ENCODE measurements around the gene MAML2.

Gene MAML2

DNA sequence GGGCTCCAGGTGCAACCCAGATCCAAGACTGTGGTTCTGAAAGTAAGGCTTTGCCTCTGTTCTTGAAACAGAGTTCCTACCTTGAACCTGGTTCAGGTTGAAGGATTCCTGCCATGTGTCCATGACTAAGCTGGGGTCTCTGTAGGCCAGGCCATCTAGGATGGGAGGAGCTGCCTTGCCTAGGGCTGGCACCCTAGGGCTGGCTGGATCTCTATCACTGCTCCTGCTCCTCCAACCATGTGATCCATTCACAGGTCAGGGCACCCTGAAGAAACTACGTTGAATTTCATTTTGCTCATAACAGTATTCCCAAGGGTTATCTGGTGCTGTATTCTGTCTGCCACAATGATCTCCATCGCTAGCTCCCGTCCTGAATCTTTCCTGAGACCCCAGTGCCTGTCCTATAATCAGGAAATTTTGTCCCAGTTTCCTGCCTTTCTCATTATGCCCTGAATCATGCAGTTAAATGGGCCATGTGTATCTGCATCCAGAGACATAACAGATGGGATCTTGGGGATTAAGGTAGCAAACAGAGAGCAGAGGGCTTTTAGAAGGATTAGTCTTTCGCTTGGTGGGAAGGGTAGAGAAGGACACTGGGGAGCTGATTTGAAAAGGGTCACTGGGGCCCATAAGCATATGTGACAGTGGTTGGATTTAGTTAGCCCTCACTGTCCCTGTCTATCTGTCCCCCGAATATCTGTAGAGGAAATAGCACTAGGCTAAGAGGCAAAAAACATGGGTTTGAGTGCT lies 320.9 kb downstream of the MAML2 start:
- TF ChIP-seq POLR2AphosphoS5 (IDR thresholded peaks at IDR 0.05; ENCODE audit: low read depth) (no peak), GABPA (IDR thresholded peaks at IDR 0.05; ENCODE audit: low read depth) (no peak), REST (IDR thresholded peaks at IDR 0.05; ENCODE audit: insufficient replicate concordance, low read depth) (no peak), SPI1 (IDR thresholded peaks at IDR 0.05; ENCODE audit: borderline replicate concordance, low read depth) (no peak), CTCF (IDR thresholded peaks at IDR 0.05; ENCODE audit: insufficient read depth, low read length) (no peak)
- no peaks in the 10 kb centered on the region for H3K27me3 ChIP-seq (ENCODE audit: insufficient read depth, poor library complexity, severe bottlenecking)
- H3K27ac ChIP-seq (replicated peaks), result no peak overlapping the region
- DNase-seq (ENCODE audit: low read depth in 1 of 2, low spot score in 1 of 2), result no peak
- no peak overlapping the region for H3K4me3 ChIP-seq (replicated peaks; ENCODE audit: insufficient read depth, low read length)

- no peak overlapping the region for H3K27ac ChIP-seq (replicated peaks)
- TF ChIP-seq CTCF (IDR thresholded peaks at IDR 0.05; ENCODE audit: insufficient read depth, low read length) (no peak), POLR2AphosphoS5 (IDR thresholded peaks at IDR 0.05; ENCODE audit: low read depth) (no peak), GABPA (IDR thresholded peaks at IDR 0.05; ENCODE audit: low read depth) (no peak), SPI1 (IDR thresholded peaks at IDR 0.05; ENCODE audit: borderline replicate concordance, low read depth) (no peak), REST (IDR thresholded peaks at IDR 0.05; ENCODE audit: insufficient replicate concordance, low read depth) (no peak)
- DNase-seq (ENCODE audit: low read depth in 1 of 2, low spot score in 1 of 2), result no peak
- no peak overlapping the region for H3K4me3 ChIP-seq (replicated peaks; ENCODE audit: insufficient read depth, low read length)
- peaks cover 2% of the 10 kb centered on the region for H3K27me3 ChIP-seq (ENCODE audit: insufficient read depth, poor library complexity, severe bottlenecking)
Observed at GRCh38 chr11:96019810-96020747, 322.9 kb downstream of the MAML2 start.

- H3K27me3 ChIP-seq (ENCODE audit: insufficient read depth, poor library complexity, severe bottlenecking), result peaks cover 3% of the 10 kb centered on the region
Observed at GRCh38 chr11:96019281-96019680, 323.7 kb downstream of the MAML2 start.

More at GRCh38 chr11:96019281-96019680, 323.7 kb downstream of the MAML2 start:
- no peak for DNase-seq (ENCODE audit: low read depth in 1 of 2, low spot score in 1 of 2)
- TF ChIP-seq POLR2AphosphoS5 (IDR thresholded peaks at IDR 0.05; ENCODE audit: low read depth) (no peak), REST (IDR thresholded peaks at IDR 0.05; ENCODE audit: insufficient replicate concordance, low read depth) (no peak), CTCF (IDR thresholded peaks at IDR 0.05; ENCODE audit: insufficient read depth, low read length) (no peak), SPI1 (IDR thresholded peaks at IDR 0.05; ENCODE audit: borderline replicate concordance, low read depth) (no peak), GABPA (IDR thresholded peaks at IDR 0.05; ENCODE audit: low read depth) (no peak)
- no peak overlapping the region for H3K4me3 ChIP-seq (replicated peaks; ENCODE audit: insufficient read depth, low read length)
- no peak overlapping the region for H3K27ac ChIP-seq (replicated peaks)

Measured in HL-60 (cell line).